Dendritic cell treated with granulocyte-macrophage colony-stimulating factor and Interleukin-4, amounts not matched to agents 40 ng/mL and 50 ng/mL, for 4 days (primary cell): ENCODE data around the gene PCGF3.
"Not testable (repeated sequence)": the region's sequence is repeated elsewhere in the genome, so short reads cannot be mapped to it uniquely, and the experiment has no call there.

Source experiments
- H3K27ac Mint-ChIP-seq: one replicate; pipeline ENCODE4 v1.8.0; 2022; ENCODE audit warnings: mild to moderate bottlenecking, mixed read lengths
- H3K27me3 Mint-ChIP-seq: one replicate; pipeline ENCODE4 v1.8.0; 2022; ENCODE audit warnings: mild to moderate bottlenecking, mixed read lengths
- H3K36me3 Mint-ChIP-seq: one replicate; pipeline ENCODE4 v1.8.0; 2022; ENCODE audit warnings: low read depth, mixed read lengths
- H3K4me1 Mint-ChIP-seq: one replicate; pipeline ENCODE4 v1.8.0; 2022; ENCODE audit warnings: low read depth, mixed read lengths
- H3K4me3 Mint-ChIP-seq: one replicate; pipeline ENCODE4 v1.8.0; 2022; ENCODE audit warnings: mild to moderate bottlenecking, moderate library complexity, mixed read lengths
- H3K9me3 Mint-ChIP-seq: one replicate; pipeline ENCODE4 v1.8.0; 2022; ENCODE audit warnings: mixed read lengths
- intact Hi-C: fragments of 100-400 bp; cut with micrococcal nuclease; formaldehyde crosslinking; loops from one replicate; pipeline ENCODE4 v1.15.0; 2022

PCGF3 gene

GRCh38 chr4:683982-684622 is 21.5 kb upstream of the PCGF3 start:
- Mint-ChIP-seq H3K36me3 (peaks cover 54% of the 10 kb centered on the region), H3K27ac (peak overlapping the region; percentile 57), H3K27me3 (peaks cover 7% of the 10 kb centered on the region), H3K4me1 (peaks cover 75% of the 10 kb centered on the region), H3K4me3 (no peak overlapping the region), H3K9me3 (no peaks in the 10 kb centered on the region)
- intact Hi-C loops = no loop called here

GRCh38 chr4:684623-685327 is 20.9 kb upstream of the PCGF3 start:
- intact Hi-C loops = no loop called here
- H3K4me1 Mint-ChIP-seq = peaks cover 78% of the 10 kb centered on the region
- peak overlapping the region; percentile 57 for H3K27ac Mint-ChIP-seq
- H3K27me3 Mint-ChIP-seq = peaks cover 7% of the 10 kb centered on the region
- no peak overlapping the region for H3K4me3 Mint-ChIP-seq
- H3K9me3 Mint-ChIP-seq = no peaks in the 10 kb centered on the region
- peaks cover 53% of the 10 kb centered on the region for H3K36me3 Mint-ChIP-seq

GRCh38 chr4:685679-686412 is 19.8 kb upstream of the PCGF3 start:
- H3K4me1 Mint-ChIP-seq = peaks cover 77% of the 10 kb centered on the region
- no peaks in the 10 kb centered on the region for H3K9me3 Mint-ChIP-seq
- H3K27me3 Mint-ChIP-seq = peaks cover under 1% of the 10 kb centered on the region
- H3K27ac Mint-ChIP-seq = peak overlapping the region; percentile 92
- intact Hi-C loops = no loop called here
- no peak overlapping the region for H3K4me3 Mint-ChIP-seq
- H3K36me3 Mint-ChIP-seq = peaks cover 47% of the 10 kb centered on the region

- H3K27me3 Mint-ChIP-seq = no peaks in the 10 kb centered on the region
- H3K4me1 Mint-ChIP-seq = peaks cover 75% of the 10 kb centered on the region
- H3K36me3 Mint-ChIP-seq = peaks cover 47% of the 10 kb centered on the region
- intact Hi-C loops = no loop called here
- no peaks in the 10 kb centered on the region for H3K9me3 Mint-ChIP-seq
- peak overlapping the region; percentile 77 for H3K4me3 Mint-ChIP-seq
- peak overlapping the region; percentile 92 for H3K27ac Mint-ChIP-seq
These were observed 19.1 kb upstream of the PCGF3 start for GRCh38 chr4:686413-687040.

GRCh38 chr4:687048-687970 is 18.3 kb upstream of the PCGF3 start:
- Mint-ChIP-seq H3K27ac (peak overlapping the region; percentile 92), H3K27me3 (peaks cover 4% of the 10 kb centered on the region)

GRCh38 chr4:687971-688853 is 17.4 kb upstream of the PCGF3 start:
- Mint-ChIP-seq H3K9me3 (no peaks in the 10 kb centered on the region), H3K27ac (peak overlapping the region; percentile 92), H3K36me3 (peaks cover 31% of the 10 kb centered on the region), H3K27me3 (peaks cover 7% of the 10 kb centered on the region), H3K4me3 (peak overlapping the region; percentile 77), H3K4me1 (peaks cover 66% of the 10 kb centered on the region)
- intact Hi-C loops = no loop called here

More at GRCh38 chr4:687048-687970, 18.3 kb upstream of the PCGF3 start:
- no peaks in the 10 kb centered on the region for H3K9me3 Mint-ChIP-seq
- intact Hi-C loops = no loop called here
- peaks cover 75% of the 10 kb centered on the region for H3K4me1 Mint-ChIP-seq
- H3K4me3 Mint-ChIP-seq = peak overlapping the region; percentile 77
- peaks cover 40% of the 10 kb centered on the region for H3K36me3 Mint-ChIP-seq

GRCh38 chr4:688854-689681 is 16.6 kb upstream of the PCGF3 start, which contains the start of gene SLC49A3:
Gene SLC49A3, minus strand, starts transcription at chr4:689151. Its CDS starts 24 bp downstream, at chr4:689127.
- Mint-ChIP-seq H3K27me3 (peaks cover 14% of the 10 kb centered on the region), H3K9me3 (no peaks in the 10 kb centered on the region), H3K4me1 (peaks cover 58% of the 10 kb centered on the region), H3K36me3 (peaks cover 23% of the 10 kb centered on the region), H3K27ac (peak within 1 kb of the TSS; percentile 92), H3K4me3 (peak within 1 kb of the TSS; percentile 77)
- intact Hi-C loops = no loop called here

GRCh38 chr4:689723-690122 is 15.9 kb upstream of the PCGF3 start:
- peak overlapping the region; percentile 92 for H3K27ac Mint-ChIP-seq
- H3K4me3 Mint-ChIP-seq = peak overlapping the region; percentile 77
- H3K36me3 Mint-ChIP-seq = peaks cover 16% of the 10 kb centered on the region
- H3K27me3 Mint-ChIP-seq = peaks cover 17% of the 10 kb centered on the region
- H3K9me3 Mint-ChIP-seq = no peaks in the 10 kb centered on the region
- peaks cover 60% of the 10 kb centered on the region for H3K4me1 Mint-ChIP-seq
- intact Hi-C loops = loop anchor here (1.0 kb wide), 1 partner anchor 9 kb away; no protein-coding TSS in a partner anchor

- H3K36me3 Mint-ChIP-seq = no peaks in the 10 kb centered on the region
- no peak overlapping the region for H3K4me3 Mint-ChIP-seq
- intact Hi-C loops = no loop called here
- H3K9me3 Mint-ChIP-seq = no peaks in the 10 kb centered on the region
- no peak overlapping the region for H3K27ac Mint-ChIP-seq
- peaks cover 28% of the 10 kb centered on the region for H3K27me3 Mint-ChIP-seq
- H3K4me1 Mint-ChIP-seq = peaks cover 32% of the 10 kb centered on the region
These were observed 12.7 kb upstream of the PCGF3 start for GRCh38 chr4:692771-693554.

GRCh38 chr4:694341-694940 is 11.2 kb upstream of the PCGF3 start:
- H3K27me3 Mint-ChIP-seq = peaks cover 28% of the 10 kb centered on the region
- H3K4me3 Mint-ChIP-seq, intact Hi-C loops, H3K36me3 Mint-ChIP-seq, H3K9me3 Mint-ChIP-seq, H3K27ac Mint-ChIP-seq: not testable (repeated sequence)
- peaks cover 34% of the 10 kb centered on the region for H3K4me1 Mint-ChIP-seq
